GM12801 (cell line): ENCODE data around the gene GBF1.

ENCODE experiments used
- TF ChIP-seq, protein P1 (sequence below): IDR thresholded peaks from one replicate; pipeline ENCODE4 v1.5.1; 2011; ENCODE audit warnings: control low read depth; ENCODE audit not compliant: insufficient read length; ENCODE audit errors: extremely low read depth

GBF1 gene

DNA sequence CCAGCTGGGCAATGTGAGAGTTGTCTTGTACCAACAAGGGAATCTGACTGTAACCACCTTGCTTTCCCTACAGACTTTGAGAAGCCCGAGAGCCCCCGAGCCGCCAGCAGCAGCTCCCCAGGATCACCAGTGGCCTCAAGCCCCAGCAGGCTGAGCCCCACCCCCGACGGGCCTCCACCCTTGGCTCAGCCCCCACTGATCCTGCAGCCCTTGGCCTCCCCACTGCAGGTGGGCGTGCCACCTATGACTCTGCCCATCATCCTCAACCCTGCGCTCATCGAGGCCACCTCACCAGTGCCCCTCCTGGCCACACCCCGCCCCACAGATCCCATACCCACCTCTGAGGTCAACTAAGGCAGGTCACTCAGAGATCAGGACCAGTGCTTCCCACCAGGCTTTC, 136.7 kb downstream of the GBF1 start:
- TF ChIP-seq, protein P1, sequence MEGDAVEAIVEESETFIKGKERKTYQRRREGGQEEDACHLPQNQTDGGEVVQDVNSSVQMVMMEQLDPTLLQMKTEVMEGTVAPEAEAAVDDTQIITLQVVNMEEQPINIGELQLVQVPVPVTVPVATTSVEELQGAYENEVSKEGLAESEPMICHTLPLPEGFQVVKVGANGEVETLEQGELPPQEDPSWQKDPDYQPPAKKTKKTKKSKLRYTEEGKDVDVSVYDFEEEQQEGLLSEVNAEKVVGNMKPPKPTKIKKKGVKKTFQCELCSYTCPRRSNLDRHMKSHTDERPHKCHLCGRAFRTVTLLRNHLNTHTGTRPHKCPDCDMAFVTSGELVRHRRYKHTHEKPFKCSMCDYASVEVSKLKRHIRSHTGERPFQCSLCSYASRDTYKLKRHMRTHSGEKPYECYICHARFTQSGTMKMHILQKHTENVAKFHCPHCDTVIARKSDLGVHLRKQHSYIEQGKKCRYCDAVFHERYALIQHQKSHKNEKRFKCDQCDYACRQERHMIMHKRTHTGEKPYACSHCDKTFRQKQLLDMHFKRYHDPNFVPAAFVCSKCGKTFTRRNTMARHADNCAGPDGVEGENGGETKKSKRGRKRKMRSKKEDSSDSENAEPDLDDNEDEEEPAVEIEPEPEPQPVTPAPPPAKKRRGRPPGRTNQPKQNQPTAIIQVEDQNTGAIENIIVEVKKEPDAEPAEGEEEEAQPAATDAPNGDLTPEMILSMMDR, result no peak

DNA sequence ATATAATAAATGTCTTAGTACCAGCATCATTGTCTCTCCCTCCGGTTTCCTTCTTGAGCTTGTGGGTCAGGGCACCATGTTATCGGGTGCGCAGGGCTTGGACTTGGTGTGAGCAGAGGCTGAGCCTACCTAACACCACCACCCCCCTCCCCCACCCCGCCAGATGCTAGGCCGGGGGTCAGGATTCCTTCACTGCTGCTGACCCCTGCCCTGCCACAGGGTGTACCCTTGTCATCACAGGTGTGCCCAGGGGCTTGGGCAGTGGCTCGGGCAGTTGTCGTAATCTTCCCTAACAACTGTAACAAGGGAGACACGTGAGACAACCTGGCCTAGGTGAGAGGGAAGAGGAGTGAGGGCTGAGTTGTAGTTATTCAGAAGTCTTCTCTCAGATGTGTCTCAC, 137.5 kb downstream of the GBF1 start:
- TF ChIP-seq, protein P1, result no peak

DNA sequence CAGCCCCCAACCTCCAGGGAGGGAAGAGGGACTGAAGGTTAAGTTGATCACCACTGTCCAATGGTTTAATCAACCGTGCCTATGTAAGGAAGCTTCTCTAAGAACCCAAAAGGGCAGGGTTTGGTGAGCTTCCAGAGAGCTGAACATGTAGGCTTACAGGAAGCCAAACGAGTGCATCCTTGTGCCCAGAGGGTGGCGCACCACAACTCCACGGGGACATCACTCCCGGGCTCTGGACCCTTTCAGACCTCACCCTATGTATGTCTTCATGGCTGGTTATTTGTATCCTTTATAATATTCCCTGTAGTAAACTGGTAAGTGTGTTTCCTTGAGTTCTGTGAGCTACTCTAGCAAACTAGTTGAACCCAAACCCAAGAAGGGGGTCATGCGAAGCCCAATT, 138.7 kb downstream of the GBF1 start:
- TF ChIP-seq, protein P1, result no peak

DNA sequence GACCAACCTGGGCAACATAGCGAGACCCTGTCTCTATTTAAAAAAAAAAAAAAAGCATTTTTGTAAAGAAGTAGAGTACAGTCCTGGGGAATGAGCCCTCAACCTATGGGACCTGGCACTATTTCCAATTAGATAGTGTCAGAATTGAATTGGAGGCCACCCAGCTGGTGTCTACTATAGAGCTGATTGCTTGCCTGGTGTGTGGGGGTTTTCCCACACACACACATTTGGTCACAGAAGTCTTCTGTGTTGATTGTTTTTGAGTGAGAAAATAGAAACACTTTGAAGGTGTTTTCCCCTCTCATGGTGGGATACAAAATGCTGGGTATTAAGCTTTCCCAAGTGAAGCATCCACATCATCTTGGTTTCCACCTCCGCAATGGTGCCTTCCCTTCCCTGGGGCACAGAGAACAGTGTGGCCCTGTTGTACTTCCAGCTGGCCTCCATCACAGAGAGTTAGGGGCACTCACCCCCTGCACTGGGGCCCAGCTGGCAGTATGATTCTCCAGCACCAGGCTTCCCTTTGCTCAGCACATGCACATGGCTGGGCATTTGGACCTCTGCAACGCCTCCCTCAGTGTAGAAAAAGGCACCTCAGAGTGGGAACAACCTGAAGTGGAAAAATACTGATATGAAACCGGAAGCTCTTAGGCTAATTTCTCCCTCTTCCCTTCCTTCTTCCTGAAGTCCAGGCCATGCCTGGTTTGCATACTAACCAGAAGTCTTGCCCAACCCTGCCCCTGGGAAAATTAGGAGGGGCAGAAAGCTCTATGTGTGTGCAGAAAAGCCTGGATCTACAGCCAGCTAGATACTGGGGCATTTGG, 139.5 kb downstream of the GBF1 start:
- TF ChIP-seq, protein P1, result no peak

DNA sequence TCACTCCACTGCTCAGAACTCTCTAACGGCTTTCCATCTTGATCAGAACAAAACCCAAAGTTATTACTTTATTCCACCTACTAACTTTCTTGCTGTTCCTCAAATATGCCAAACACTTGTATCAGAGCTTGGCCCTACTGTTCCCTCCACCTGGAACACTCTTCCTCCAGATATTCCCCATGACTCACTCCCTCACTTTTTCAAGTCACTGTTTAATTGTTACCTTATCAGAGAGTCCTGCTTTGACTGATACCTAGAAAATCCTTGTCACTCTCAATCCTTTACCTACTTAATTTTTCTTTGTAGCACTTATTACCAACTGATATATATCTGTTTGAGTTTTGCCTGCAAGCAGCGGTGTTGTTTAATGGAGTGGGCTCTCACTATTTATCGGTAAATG, 144.6 kb downstream of the GBF1 start:
- TF ChIP-seq, protein P1, result no peak

DNA sequence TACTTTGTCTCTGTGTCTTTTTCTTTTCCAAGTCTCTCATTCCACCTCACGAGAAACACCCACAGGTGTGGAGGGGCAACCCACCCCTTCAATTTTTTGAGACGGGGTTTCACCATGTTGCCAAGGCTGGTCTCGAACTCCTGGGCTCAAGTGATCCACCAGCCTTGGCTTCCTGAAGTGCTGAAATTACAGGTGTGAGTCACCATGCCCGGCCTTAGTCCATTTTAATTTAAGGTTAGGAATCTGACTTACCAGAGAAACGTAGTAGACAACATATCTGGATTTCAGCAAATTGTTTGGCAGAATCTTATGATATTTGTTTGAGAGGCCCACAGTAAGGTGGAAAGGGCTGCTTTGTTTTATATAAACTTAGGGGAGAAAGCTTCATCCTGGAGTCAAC, 147.0 kb downstream of the GBF1 start:
- TF ChIP-seq, protein P1, result no peak

DNA sequence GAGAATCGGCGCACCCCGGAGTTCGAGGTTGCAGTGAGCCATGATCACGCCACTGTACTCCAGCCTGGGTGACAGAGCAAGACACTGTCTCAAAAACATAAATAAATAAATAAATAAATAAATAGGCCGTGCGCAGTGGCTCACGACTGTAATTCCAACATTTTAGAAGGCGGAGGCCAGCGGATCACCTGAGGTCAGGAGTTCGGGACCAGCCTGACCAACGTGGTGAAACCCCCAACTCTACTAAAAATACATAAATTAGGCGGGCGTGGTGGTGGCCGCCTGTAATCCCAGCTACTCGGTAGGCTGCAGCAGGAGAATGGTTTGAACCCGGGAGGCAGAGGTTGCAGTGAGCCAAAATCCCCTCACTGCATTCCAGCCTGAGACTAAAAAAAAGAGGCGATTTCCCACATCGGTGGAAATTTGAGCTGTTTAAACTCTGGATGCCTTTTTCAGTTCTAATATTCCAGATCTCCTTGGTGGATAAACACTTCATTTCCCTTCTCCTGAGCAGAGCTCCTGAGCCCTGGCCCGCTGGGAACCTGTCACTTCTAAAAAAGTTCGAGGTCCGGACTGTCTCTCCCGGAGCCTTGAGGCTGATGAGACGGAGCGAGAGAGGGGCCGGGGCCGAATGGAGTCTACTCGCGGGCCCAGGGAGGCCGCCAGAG, 148.2 kb downstream of the GBF1 start:
- TF ChIP-seq, protein P1, result no peak
